Hematopoietic multipotent progenitor cell treated with erythropoietin and hydrocortisone succinate and interleukin-3 and kit ligand, for 15 days (in vitro differentiated cells): ENCODE data around the gene KCNJ10.
"Not testable (repeated sequence)": the region's sequence is repeated elsewhere in the genome, so short reads cannot be mapped to it uniquely, and the experiment has no call there.

Experiments
- DNase-seq: peaks from one replicate; pipeline ENCODE4 v3.0.0-alpha.2; 2015; ENCODE audit warnings: low spot score

The KCNJ10 gene

DNA sequence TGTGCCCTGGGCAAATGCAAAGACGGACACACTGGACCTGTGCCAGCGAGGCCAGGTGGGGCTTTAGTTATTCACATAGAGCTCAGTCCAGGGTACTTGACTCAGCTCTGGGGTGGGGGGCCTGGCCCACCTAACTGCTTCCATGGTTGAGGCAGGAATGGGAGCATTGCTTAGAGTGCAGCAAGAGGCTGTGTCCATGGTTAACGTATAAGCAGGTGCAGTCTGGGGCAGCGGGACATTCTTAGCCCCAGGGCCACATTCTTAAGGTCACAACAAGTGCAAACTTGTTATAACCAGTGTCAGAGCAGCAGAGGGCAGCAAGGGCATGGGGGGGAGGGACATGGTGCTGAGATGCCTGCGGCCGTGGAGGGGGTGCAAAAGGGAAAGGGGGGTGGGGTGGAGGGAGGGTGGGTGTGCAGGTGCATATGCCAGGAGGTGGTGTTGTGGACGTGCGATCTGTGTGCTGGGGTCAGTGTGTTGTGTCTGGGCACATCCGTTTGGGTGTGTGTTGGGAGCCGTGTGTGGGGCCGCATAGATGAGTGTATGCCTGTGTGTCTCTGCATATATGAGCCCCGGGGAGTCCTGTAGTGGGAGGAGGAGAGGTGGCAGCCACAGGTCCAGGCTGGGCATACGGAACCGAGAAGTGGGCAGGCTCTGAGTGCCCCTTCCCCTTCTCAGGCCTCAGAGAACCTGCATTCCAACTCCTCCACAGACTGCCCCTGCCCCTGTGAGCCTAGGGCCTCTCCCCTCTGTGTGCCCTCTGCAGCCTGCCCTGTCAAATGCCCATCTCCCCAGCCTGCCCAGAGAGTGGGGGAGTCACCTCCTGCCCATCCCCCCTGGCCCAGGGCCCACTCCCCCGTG lies 8.4 kb downstream of the KCNJ10 start:
- DNase-seq, result no peak

DNA sequence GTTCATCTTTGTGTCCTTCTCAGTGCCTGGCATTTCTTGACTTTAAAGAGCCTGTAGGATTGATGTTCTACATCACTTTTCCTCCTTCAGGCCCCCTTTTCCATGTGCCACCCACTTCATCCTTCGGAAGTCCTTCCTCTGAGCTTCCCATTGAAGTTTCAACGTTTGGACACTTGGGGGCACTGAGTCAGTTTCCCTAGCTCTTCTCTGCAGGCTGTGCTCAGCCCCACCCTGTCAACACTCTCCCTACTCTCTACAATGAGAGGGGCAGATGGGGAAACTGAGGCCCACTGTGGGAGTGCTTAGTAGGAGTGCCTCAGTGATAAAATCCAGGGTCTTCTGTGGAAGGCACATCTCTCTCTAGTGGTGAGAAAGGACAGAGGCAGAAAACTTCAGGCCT lies 11.9 kb downstream of the KCNJ10 start:
- no peak for DNase-seq

DNA sequence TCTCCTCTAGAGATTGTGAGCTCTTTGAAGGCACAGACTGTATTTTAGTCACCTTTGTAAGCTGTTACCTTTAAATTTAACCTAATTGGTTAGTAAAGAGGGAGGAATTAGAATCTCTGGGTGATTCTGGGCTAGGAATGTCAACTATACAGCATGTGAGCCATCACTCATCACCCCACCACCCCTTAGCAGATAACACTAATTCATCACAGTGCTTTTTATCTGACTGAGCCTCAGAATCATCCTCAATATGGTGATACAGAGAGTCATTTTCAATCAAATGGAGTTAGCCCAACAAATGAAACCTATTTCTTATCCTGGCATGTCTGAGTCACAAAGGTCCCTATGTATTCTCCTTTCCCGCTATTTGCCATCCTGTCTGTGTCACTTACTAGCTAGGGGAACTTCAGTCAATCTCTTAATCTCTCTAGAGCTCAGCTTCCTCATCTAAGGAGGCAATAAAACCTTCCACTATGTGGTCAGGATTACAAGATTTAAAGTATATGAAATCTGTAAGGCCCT lies 13.3 kb downstream of the KCNJ10 start:
- DNase-seq, result no peak

DNA sequence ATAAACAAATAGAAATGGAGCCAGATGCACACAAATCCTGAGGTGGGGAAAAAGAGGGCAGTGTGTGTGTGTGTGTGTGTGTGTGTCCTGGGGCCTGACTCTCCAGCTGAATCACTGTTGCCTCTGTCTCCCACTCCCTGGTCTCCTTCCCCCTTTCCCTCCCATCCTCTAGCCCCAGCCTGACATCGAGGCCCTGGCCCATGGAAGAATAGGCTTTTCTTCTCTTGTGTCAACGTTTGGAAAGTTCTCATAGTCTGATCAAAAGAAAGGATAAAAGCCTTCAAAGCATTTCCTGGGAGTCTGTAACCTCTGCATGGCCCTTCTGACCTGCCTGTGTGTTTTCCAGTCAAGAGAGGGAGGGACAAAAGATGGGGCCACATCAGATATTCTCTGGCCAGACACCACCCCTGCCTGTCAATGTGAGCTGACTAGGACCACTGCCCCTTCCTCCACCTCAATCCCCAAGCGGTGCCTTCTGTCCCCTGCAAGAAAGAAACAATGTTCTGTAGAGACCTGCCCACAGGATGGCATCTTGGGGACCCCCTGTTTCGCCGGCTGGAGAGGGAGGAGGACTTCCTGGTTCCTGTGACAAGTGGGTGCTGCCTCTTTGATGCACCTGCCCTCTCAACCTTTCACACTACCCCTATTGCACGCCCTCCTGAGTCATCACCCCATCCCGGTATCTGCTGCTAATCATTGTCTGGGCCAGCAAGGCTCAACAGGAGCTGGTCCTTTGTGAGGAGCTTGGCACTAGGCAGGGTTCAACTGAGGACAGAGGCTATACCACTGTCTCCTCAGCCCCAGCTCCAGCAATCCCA lies 16.2 kb downstream of the KCNJ10 start:
- DNase-seq, result no peak

DNA sequence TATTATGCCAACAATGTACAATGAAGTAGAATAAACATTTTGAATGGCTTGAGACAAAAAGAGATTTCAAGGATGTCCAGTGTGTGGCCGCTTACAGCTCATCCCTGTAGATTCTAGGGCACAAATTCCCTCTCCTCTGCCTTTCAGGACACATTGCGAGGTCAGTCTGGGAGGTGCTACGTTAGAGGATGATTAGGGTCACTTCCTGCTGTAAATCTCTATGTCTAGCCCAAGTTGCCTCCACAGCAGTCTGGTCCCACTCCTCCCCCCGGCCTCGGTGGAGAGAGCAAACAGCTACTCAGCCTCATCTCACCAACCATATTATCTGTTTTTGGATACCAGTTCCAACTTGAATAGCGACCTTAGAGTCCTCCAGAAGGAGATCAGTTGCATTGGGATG lies 17.0 kb downstream of the KCNJ10 start:
- DNase-seq, result no peak

DNA sequence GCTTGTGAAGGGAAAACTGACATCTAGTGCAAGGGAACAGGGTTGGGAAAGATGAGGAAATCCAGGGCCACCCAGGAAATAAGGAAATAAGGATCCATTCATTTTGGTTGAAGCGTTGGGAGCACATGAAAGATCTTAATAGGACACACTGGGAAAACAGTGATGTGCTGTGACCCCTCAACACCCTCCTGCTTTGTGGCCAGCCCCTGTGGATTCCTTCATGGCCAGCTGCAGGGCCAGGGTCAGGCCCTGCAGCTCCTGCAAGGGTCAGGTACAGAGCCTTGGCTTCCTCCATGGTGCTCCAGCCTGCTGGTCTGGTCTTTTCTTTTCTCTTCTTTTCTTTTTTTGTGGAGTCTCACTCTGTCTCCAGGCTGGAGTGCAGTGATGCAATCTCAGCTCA lies 19.3 kb downstream of the KCNJ10 start:
- DNase-seq, result no peak

DNA sequence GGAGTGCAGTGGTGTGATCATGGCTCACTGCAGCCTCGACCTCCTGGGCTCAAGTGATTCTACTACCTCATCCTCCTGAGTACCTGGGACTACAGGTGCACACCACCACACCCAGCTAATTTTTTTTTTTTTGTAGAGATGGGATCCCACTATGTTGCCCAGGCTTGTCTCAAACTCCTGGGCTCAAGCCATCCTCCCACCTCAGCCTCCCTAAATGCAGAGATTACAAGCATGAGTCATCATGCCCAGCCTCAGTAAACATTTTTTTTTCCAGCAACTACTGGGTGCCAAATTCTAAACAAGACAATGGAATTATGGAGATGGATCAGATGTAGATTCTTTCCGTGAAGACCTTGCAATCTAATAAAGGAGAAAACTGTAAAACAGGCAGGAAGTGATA lies 19.8 kb downstream of the KCNJ10 start:
- not testable (repeated sequence) for DNase-seq

DNA sequence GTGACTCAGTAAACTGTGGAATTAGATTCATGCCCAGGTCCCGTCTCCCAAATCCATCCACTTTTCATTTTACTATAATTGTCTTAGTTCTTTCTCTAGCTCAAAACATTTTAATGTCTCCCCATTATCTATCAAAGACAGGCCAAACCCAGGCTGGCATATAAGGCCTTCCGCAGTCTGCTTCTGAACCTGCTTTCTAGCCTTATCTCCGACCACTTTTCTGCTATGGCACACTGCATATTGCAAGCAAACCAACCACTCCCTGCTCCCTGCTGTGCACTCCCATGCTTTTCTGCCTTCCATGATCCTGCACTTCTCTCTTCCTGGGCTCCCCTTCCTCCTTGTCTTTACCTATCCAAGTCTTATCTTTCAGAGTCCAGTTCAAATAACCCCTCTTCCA lies 20.9 kb downstream of the KCNJ10 start:
- DNase-seq, result peak; percentile 72

DNA sequence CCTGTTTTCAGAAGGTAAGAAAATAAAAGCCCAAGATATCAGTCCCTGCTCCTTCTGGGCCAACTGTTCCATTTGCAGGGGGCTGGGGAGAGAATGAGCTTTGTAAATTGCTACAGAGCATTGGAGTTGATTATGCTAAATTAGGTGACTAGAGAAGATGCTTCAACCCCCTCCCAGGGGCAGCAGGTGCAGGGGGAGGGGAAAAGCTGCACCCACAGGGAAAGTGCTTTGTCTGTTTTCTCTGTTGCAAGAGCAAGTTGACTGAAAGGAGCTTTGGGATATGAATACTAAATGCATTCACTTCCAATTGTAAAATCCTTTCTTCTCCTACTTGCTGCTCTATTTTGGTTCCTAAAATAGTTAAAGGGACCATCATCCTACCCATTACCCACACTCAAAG lies 21.6 kb downstream of the KCNJ10 start:
- no peak for DNase-seq

DNA sequence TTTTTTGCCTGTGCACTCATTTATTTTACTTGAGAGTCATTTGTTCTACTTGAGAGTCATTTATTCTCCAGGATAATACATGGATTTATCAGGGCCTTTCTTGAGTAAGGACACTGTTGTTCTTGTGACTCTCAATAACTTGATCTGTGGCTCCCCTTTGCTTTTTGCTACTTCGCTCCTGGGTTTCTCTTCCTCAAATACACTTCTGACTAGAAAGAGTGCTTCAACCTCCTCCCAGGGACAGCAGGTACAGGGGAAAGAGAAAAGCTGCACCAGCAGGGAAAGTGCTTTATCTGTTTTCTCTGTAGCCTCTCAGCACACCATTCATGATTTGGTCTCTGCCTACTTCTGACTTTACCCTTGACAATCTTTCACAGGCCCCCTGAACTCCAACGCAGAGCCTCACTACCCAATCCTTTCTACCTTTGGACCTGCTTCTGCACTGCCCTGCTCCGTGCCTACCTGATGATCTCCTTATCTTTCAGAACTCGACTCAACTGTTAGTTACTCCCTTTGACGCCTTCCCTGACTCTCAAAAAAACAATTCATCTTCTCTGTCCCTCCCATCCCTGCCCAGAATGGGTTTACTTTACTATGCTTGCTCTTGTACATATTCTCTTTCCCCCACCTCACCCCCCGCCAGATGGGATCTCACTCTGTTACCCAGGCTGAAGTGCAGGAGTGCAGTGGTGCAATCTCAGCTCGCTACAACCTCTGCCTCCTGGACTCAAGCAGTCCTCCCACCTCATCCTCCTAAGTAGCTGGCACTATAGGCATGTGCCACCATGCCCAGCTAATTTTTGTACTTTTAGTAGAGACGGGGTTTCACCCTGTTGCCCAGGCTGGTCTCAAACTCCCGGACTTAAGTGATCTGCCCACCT lies 22.6 kb downstream of the KCNJ10 start:
- DNase-seq, result no peak

DNA sequence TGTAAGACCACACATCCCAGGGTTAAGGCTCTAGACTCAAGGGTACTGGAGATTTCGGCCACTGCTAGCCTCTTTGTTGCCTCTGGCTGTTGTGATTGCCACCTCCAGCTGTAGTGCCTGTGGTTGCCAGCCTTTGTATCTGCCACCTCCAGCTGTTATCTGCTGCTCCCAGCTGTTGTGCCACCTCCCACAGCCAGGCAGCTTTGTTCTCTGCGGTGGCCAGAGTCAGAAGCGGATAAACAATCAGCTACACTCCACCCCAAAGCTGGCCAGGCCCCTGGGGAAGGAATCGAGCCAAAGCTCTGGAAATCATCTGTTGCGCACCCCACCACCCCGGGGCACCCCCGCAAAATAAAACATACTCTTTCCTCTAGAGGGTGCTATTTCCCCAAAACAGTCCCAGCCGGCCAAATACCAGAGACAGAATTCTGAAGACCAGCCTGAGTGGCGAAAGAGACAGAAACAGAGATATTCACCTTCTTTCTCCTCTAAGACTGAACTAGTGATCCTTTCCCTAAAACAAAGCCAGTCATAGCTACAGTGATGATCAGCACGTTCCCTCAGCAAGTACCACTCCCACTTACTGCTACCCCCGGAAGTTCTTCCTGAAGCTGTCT lies 23.4 kb downstream of the KCNJ10 start:
- DNase-seq, result peak; percentile 83

DNA sequence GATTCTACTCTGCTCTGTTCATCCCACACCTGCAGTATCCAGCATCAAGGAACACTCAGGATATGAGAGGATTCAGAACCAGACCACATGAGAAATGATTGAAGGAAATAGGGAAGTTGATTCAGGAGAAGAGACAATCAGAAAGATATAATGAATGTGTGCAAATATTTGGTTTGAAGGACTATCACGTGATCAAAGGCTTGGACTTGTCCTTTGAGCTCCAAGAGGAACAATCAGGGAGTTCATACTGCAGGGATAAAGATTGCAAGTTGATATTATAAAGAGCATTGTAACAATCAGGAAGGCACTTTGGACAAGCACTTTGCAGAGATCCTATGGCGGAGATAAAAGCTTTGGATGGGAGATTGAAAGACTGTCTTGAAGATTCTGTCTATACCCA lies 24.3 kb downstream of the KCNJ10 start:
- DNase-seq, result no peak

DNA sequence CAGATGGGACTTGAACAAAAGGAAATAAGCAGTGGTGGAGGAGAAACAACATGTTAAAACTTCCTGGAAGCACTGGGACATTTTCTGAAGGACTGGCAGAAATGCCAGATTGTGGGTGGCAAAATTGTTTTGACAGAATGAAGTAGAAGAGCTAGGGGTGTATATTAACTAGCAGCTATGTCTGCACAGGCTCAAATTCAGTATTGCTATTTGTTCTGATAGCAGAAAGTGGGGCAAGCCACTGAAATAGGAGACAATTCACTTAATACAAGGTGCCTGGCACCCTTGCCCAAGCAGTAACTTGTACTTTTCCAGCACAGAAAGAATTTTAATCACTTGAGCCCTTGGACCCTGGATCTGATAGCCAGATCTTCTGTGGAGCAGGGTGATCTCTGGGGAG lies 26.4 kb downstream of the KCNJ10 start:
- no peak for DNase-seq

DNA sequence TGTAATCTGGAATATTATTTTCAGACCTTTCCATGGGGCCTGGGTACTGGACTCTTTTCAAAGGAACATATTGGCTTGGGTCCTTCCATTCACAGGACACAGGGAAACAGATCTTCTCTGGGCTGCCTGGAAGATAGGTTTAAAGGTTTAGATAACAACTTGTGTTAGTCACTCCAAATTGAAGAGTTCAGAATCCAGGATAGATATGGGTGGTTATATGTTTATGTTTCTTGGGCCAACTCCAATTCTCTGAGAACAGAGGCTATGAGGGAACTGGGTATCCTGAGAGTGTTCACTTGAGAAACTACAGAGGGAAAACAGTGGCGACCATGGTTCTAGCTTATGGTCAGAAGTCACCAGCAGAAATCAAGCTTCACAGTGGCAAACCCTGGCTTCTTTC lies 29.5 kb downstream of the KCNJ10 start:
- DNase-seq, result no peak

DNA sequence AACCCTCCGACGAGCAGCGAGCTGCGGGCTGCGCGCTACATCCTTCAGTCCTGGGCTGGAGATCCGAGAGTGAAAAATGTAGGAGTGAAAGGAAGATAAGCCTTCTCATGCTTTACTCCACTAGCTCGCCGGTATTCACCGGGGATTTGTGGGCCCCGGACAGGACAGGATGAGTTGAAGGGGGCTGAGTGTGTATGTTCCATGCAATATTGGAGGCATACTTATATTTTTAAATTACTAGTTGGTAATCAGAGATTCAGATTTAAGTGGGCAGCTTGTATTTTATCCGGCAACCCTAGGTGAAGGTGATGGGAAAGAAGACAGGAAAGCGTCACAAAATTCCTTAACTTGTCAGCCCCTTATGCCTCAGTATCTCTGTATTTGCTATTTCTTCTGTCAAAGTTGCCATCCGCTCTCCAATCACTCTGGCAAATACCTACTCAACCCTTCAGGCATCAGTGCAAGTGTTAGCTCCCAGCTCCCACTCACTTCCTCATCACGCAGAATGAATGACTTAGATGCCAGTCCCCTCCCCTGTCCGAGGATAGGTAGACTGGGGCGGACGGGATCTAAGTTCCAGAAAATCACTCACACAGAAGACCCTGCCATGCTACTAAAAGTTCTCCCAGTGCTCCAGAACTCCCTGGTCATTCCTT lies 37.7 kb downstream of the KCNJ10 start:
- DNase-seq, result no peak

DNA sequence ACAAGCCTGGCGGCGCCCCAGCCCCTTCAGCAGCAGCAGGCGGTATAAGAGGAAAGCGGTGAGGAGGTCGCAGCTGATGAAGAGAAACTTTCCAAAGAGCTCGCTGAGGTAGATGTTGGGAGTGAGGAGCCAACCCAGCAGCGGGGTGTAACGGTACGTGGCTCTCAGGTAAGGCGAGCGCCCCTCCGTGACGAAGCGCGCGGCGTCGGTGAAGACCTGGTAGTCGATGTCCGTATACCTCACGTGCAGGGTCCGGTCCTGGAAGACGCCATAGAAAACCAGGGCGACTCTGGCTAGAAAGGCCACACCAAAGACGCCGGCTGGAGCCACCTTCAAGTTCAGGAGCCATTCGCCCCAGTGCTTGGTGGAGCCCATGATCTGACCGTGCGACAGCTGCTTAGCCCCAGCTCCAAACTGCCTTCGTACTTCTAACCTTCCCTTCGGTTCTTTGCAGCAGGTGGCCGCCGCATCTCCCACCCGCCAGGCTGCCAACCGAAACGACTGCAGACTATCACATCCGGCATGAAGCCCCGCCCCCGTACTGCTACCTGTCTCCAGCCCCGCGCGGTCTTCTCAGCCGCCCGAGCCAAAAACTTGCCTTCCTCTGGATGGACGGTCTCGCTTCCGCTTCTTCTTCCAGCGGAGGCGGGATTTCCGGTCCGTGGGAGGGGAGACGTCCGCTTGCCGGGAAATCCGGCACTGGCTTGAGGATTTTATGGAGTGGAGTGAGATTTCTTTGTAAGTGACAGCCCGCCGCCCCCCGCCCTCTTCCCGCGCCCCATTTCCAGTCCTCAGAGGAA lies 38.4 kb downstream of the KCNJ10 start, which contains the start of gene PIGM:
PIGM (minus strand) TSS at position 626 of the 800 bp plus-strand sequence; CDS start at position 375, 251 bp downstream.
- DNase-seq, result peak; percentile 90

DNA sequence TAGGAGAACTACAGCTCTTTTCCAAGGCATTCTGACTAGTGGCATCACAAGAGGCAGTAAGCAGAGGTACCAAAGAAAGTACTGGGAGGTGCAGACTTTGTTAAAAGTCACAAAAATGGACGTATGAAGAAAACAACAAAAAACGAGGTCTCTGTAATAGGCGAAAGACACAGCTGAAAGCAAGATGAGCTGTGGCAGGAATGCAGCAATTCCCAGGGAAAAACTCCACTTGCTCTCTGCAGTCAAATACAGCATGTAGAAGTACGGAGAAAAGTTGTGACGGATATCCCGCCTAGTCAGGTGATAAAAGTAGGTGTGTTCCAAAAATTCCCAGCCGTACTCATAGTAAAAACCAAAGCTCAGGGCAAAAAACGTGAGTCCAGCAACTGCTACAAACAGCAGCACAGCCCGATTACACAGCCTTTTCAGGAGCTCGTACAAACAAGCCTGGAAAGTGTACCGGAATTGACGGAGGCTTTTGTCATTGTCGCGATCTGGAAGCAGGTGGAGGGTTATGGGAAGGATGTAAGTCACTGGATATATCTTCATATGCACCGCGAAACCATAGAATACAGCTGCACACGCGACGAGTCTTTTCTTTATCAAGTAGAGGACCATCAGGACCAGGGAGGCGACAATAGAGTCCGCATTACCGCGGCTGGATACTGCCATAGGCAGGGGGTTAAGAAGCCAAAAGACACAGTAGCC lies 39.1 kb downstream of the KCNJ10 start:
- no peak for DNase-seq

DNA sequence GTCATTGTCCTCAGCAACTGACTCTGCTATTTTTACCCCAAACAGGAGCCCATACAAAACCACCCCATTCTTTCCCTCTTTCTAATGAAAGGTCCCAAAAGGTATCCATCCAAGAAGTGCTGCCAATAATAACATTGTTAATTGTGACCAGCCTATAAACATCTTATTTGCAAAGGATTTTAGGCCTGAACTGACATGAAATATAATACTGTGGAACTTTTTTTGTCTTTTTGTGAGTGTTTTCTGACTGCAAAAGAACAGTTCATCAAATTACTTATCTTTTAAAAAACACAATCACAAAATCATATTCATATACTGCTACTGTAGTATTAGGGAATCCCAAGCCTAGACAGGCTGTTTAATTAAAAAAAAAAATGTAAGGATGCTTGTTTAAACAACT lies 41.5 kb downstream of the KCNJ10 start:
- no peak for DNase-seq

DNA sequence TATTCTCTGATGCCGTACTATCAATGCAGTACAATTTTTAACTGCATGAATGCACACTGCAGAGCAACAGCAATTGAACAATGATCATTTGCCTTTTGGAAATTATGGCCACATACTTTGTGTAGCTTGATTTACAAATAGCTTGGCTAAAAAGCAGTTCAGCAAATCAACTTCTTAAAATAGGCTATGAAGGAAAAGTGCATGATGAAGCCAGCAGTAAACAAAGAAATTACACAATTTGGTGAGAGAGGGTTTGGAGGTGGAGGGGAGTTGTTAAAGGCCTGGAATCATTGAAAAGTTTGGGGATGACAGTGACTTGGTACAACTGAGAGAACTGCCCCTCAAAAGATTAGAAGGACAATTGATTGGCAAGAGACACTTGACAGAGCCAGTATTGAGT lies 44.6 kb downstream of the KCNJ10 start:
- DNase-seq, result no peak
